Stimulated activated CD4-positive, alpha-beta T cell treated with anti-CD3 and anti-CD28 coated beads, Interleukin-2, amount 100 ng/mL, for 24 hours (primary cell): Measurements from ENCODE around the gene PTPRN2.

Experiments
- DNase-seq, 2 donors: peaks; one replicate each; pipeline ENCODE4 v3.0.0-alpha.2; 2020

PTPRN2 gene

DNA sequence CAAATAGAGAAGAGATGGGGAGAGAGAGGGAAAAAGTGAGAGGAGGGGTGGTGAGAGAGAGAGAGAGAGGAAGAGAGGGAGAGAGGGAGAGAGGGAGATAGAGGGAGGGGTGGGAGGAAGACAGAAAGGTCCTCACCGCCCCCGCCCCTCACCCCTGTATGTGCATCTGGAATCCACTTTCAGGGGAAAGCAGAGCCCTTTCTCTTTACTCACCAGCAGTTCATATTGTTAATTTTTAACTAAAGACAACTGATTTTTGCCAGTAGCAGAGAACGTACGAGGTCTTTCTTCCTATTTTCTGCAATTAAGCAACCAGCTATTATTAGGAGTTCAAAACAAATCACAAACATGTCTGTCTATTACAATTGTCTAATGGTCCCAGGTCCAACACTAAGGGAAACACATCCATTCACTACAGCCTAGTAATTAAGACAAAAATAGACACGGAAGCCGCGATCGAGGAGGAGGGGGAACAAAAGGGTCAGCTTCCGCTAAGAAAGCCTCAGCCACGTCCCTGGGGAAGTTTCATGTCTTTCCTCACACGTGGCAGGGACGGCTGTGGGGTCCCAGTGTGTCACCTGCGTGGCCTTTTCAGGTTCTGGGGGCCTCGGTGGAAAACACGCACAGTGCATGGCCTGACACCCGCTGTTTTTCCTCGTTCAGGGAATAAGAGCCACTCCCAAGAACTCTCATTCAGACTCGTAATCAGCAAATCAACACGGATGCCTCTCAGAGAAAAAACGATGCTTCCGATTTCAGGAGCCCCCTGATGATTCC lies 572.0 kb downstream of the PTPRN2 start:
- DNase-seq: no peak

GRCh38 chr7:158014976-158015375 lies 572.6 kb downstream of the PTPRN2 start:
- DNase-seq: no peak

GRCh38 chr7:158013085-158013668 lies 574.4 kb downstream of the PTPRN2 start:
- DNase-seq: no peak

- no peak for DNase-seq
These were observed 575.7 kb downstream of the PTPRN2 start for GRCh38 chr7:158011941-158012340.

GRCh38 chr7:158010961-158011693 lies 576.5 kb downstream of the PTPRN2 start:
- no peak for DNase-seq

GRCh38 chr7:158009886-158010285 lies 577.7 kb downstream of the PTPRN2 start:
- no peak for DNase-seq

GRCh38 chr7:158008267-158008666 lies 579.4 kb downstream of the PTPRN2 start:
- DNase-seq: no peak

DNA sequence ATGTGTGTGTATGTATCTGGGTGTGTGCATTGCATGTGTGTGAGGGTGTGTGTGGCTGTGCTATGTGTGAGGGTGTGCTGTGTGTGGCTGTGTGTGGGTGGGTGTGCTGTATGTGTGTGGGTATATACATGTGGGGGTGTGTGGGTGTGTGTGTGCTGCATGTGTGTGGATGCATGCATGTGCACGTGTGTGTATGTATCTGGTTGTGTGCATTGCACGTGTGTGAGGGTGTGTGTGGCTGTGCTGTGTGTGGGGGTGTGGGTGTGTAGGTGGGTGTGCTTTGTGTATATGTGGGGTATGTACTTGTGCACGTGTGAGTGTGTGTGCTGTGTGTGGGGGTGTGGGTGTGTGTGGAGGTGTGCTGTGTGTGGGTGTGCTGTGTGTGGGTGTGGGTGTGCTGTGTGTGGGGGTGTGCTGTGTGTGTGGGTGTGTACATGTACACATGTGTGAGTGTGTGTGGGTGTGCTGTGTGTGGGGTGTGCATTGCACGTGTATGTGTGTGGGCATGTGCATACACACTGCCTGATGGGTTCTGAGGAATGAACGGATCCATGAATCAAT lies 579.8 kb downstream of the PTPRN2 start:
- DNase-seq: no peak

GRCh38 chr7:158006841-158007696 lies 580.6 kb downstream of the PTPRN2 start:
- no peak for DNase-seq

GRCh38 chr7:158005531-158005930 lies 582.1 kb downstream of the PTPRN2 start:
- DNase-seq: no peak

GRCh38 chr7:158004123-158004490 lies 583.5 kb downstream of the PTPRN2 start:
- no peak for DNase-seq

GRCh38 chr7:158003441-158004122 lies 584.0 kb downstream of the PTPRN2 start:
- no peak for DNase-seq

DNA sequence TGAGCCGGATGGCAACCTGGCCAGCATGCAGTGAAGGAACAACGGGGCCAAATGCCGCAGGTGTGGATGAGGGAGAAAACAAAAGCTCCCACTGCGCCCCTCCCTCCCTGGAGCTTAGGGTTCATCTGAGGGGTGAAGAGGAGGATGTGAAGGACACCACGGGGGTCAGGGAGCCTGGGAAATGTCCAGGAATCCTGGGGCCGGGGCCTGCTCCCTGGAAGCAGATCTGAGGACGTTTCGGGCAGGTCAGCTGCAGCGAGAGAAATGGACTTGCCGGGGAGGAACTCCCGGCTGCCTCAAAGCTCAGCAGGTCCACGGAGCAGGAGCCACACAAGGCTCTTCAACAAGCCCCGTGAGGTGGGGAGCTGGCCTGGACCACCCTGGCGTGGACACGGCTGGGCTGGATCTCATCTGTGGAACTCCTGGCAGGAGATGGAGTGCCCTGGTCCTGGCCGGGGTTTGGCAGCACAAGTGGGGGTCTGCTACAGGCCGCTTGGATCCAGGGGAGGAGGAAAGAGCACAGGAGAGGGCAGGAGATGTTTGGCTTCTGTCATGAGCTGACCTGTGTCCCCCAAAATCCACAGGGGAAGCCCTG lies 585.0 kb downstream of the PTPRN2 start:
- DNase-seq: no peak

DNA sequence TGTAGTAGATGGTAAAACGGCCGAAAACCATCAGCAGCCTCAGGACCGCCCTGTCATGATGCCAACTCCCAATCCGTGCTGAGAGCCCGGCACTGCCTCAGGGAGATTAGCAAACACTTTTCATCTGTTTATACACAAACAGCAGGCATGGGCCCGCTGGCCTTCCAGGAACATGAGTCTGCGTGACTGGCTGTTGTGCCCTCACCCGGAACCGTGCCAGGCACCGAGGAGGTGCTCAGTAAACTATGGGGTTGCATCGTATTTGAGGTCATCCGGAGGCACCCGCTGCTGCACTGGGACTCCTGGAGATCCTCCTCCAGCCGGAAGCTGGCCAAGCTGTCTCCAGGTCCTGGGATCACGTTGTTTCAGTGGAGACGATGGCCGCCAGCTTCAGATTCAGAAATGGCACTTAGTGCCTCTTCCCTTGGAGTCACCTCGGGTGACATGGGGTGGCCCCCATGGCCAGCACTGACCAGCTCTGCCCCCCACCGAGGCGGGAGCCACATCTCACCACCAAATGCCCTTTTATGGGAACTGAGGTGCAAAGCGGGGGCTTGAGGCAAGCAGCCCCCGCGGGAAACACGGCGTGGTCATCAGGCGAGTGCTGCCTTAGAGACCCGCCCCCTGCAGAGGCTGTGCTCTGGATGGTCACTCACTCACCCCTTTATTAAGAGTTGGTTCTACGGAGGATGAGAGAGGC lies 585.9 kb downstream of the PTPRN2 start:
- no peak for DNase-seq

DNA sequence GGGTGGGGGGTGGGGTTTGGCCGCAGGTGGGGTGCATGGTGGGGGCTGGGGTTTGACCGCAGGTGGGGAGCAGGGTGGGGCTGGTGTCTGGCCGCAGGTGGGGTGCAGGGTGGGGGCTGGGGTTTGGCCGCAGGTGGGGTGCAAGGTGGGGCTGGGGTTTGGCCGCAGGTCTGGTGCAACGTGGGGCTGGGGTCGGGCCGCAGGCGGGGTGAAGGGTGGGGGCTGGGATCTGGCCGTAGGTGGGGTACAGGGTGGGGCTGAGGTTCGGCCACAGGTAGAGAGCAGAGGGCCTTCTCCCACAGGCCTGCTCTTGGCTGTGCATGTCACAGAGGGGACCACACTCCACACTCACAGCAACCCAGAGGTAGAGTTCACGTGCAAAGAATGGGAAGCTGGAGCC lies 586.6 kb downstream of the PTPRN2 start:
- no peak for DNase-seq

GRCh38 chr7:158000160-158000559 lies 587.5 kb downstream of the PTPRN2 start:
- DNase-seq: no peak

DNA sequence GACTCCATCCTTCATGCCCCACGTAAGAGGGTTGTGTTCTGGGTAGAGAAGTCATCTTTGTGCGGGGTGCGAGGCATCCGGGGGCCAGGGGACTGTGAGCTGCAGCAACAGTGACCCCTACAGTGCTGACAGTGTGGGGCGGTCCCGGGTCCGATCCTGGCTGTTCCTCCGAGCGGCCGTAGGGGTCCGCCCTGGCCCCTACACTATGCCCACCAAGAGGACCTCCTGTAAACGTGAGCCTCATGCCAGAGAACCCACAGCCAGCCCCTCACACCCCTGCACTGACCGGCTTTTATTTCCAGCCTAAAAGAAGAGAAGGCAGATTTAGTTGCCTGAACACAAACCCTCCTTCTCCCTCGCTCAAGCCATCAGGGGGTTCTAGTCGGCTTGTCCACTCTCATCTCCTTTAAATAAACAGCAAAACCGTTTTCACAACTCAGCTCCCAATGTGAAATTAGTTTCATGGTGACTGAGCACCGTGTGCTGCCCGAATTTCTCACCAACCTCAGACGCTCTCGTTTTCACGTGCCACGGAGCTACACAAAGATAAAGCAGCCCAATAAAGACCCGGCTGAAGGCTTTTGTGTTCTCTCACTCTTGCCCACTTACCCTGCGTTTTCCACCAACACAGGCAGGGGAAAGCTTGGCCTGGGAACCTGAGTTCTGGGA lies 588.6 kb downstream of the PTPRN2 start:
- no peak for DNase-seq

- no peak for DNase-seq
These were observed 590.2 kb downstream of the PTPRN2 start for GRCh38 chr7:157997471-157997870.

- no peak for DNase-seq
These were observed 590.6 kb downstream of the PTPRN2 start for GRCh38 chr7:157997080-157997440.

DNA sequence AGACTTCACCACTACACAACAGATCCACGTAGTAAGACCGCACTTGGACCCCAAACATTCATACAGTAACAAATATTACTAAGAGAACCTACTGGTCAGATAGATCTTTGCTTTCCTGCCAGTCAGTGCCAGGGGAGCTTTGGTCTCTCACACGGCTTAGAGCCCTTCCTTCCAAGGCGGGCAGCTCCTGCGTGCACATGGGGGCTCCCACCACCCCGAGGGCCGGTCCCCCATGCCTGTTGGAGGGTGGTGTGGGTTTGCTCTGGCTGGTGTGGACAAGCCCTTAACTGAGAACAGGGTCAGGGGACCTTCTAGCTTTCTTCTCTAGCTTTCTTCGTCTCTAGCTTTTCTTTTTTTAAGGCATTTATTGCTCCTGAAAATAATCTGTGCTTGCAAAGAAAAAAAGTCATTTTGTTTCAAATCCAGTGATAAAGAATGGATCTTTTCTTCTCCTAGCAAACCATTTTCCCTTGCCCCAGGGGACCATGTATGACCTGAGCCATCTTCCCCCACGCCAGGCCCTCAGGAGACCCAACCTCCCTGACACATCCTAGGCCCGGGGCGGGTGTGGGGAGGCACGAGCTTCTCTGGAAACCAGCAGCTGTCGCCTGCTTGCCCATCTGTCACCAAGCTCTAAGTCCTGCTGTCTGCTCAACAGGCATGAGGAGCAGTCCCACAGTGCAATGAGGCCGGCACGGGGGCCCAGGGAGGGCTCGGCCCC lies 591.1 kb downstream of the PTPRN2 start:
- no peak for DNase-seq
